ENCODE measurements around the gene PSENEN.
"Not testable (repeated sequence)": the region's sequence is repeated elsewhere in the genome, so short reads cannot be mapped to it uniquely, and the experiment has no call there.

The PSENEN gene

DNA sequence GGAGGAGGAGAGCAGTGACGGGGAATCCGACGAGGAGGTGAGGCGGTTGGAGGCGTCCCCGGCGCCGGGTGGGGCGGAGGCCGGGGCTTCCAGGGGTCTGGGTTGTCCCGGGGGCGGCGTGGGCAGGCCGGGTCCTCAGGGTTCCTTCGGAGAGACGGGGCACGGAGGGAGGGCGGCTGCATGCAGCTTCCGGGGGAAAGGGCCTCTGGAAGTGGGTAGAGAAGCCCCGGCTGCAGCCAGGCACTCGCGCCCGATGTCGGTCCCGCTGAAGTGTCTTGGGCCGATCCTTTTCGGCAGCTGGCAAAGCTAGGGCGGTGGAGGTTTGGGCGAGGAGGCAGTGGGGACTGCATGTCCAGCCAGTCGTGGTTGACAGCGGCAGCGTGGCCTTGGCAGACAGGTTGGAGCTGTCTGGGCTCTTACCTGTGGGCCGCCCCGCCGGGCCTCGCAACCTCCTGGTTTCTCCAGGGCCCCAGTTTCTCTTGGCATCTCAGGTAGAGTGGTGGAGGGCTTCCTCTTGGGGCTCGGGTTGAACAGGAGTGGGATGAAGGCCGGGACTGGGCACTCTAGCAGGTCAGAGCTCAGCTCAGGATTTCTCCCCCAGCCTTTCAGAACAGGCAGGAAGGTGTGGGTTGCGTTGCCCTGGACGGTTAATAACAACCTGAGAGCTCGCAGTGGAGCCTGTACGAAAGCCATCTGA is 27.0 kb upstream of the PSENEN start:
- peak in 1 of 2 donors; percentile 73 for DNase-seq (ENCODE audit: low read depth in 2 of 2)

DNA sequence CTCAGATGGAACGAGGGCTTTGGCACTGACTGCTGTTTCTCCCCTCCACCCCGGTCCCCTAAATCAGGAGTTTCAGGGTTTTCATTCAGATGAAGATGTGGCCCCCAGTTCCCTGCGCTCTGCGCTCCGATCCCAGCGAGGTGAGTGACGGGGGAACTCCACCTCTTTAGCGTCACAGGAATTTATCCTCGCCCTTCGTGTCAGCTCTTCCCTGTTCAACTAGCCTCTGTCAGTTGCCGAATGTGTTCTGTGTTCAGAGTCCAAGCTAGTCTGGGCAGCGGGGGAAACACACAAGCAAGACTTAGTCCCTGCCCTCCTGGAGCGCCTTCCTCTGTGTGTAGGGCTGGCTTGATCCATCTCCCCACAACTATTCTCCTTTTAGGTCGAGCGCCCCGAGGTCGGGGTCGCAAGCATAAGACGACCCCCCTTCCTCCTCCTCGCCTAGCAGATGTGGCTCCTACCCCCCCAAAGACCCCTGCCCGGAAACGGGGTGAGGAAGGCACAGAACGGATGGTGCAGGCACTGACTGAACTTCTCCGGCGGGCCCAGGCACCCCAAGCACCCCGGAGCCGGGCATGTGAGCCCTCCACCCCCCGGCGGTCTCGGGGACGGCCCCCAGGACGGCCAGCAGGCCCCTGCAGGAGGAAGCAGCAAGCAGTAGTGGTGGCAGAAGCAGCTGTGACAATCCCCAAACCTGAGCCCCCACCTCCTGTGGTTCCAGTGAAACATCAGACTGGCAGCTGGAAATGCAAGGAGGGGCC is 25.9 kb upstream of the PSENEN start:
- no peak for DNase-seq (ENCODE audit: low read depth in 2 of 2)

DNA sequence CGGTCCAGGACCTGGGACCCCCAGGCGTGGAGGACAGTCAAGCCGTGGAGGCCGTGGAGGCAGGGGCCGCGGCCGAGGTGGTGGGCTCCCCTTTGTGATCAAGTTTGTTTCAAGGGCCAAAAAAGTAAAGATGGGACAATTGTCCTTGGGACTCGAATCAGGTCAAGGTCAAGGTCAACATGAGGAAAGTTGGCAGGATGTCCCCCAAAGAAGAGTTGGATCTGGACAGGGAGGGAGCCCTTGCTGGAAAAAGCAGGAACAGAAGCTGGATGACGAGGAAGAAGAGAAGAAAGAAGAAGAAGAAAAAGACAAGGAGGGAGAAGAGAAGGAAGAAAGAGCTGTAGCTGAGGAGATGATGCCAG is 25.3 kb upstream of the PSENEN start:
- no peak for DNase-seq (ENCODE audit: low read depth in 2 of 2)

DNA sequence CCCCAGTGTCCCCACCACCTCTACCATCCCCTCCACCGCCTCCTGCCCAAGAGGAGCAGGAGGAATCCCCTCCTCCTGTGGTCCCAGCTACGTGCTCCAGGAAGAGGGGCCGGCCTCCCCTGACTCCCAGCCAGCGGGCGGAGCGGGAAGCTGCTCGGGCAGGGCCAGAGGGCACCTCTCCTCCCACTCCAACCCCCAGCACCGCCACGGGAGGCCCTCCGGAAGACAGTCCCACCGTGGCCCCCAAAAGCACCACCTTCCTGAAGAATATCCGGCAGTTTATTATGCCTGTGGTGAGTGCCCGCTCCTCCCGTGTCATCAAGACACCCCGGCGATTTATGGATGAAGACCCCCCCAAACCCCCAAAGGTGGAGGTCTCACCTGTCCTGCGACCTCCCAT is 24.8 kb upstream of the PSENEN start:
- no peak for DNase-seq (ENCODE audit: low read depth in 2 of 2)

DNA sequence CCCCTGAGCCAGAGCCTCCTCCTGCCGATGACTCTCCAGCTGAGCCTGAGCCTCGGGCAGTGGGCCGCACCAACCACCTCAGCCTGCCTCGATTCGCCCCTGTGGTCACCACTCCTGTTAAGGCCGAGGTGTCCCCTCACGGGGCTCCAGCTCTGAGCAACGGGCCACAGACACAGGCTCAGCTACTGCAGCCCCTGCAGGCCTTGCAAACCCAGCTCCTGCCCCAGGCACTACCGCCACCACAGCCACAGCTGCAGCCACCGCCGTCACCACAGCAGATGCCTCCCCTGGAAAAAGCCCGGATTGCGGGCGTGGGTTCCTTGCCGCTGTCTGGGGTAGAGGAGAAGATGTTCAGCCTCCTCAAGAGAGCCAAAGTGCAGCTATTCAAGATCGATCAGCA is 24.1 kb upstream of the PSENEN start:
- no peak for DNase-seq (ENCODE audit: low read depth in 2 of 2)

DNA sequence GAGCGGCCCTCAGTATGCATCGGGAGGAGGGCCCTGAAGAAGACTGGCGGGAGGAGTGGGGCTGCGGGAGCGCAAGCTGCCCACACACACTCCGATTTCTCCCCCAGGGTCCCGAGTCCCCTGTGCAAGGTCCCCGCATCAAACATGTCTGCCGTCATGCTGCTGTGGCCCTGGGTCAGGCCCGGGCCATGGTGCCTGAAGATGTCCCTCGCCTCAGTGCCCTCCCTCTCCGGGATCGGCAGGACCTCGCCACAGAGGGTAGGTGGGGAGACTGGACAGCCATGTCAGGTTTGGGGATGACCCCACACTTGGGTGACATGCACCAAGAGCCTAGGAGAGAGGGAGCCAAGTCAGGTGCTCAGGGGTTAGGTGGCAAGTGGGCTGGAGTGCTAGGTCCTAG is 23.0 kb upstream of the PSENEN start:
- no peak for DNase-seq (ENCODE audit: low read depth in 2 of 2)

DNA sequence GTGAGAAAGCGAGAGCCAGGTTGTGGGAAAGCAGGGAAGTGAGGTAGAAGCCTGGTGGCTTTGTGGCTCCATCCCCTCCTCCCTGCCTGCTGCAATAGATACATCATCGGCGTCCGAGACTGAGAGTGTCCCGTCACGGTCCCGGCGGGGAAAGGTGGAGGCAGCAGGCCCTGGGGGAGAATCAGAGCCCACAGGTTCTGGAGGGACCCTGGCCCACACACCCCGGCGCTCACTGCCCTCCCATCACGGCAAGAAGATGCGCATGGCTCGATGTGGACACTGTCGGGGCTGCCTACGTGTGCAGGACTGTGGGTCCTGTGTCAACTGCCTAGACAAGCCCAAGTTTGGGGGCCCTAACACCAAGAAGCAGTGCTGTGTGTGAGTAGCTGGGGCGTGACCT is 22.6 kb upstream of the PSENEN start:
- DNase-seq (ENCODE audit: low read depth in 2 of 2) = no peak

DNA sequence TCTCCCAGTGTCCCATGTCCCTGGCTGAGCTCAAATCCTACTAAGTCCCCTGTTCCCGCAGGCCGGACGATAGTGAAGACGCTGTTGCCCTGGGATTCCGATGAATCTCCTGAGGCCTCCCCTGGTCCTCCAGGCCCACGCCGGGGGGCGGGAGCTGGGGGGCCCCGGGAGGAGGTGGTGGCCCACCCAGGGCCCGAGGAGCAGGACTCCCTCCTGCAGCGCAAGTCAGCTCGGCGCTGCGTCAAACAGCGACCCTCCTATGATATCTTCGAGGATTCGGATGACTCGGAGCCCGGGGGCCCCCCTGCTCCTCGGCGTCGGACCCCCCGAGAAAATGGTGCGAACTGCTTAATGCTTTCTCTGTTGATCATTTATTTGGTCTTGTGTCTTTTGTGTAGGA is 21.8 kb upstream of the PSENEN start:
- no peak for DNase-seq (ENCODE audit: low read depth in 2 of 2)

DNA sequence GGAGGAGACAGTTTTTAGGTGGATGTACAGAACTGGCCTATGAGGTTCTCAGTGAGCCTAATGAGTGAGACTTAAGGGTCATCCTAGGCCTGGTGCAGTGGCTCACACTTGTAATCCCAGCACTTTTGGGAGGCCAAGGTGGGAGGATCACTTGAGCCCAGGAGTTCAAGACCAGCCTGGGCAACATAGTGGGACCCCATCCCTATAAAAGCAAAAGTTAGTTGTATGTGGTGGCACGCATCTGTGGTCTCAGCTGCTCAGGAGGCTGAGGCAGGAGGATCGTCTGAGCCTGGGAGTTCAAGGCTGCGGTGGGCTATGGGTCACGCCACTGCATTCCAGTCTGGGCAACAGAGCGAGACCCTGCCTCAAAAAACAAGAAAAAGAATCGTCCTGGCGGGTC is 21.3 kb upstream of the PSENEN start:
- DNase-seq (ENCODE audit: low read depth in 2 of 2) = not testable (repeated sequence)

DNA sequence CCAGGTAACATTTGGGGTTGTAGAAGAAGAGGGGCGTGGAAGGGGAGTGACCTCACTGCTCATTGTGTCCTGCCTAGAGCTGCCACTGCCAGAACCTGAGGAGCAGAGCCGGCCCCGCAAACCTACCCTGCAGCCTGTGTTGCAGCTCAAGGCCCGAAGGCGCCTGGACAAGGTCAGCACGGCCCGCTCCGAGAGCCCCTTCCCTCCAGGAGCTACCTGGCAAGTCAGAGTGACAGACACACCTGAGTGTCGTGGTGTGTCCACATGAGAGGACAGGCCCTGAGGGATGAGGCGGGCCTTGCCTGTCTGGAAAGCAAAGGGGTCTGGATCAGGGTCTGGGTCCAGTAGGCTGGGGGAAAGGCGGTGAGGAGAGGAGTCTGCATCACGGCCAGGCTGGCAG is 20.9 kb upstream of the PSENEN start:
- DNase-seq (ENCODE audit: low read depth in 2 of 2) = no peak

DNA sequence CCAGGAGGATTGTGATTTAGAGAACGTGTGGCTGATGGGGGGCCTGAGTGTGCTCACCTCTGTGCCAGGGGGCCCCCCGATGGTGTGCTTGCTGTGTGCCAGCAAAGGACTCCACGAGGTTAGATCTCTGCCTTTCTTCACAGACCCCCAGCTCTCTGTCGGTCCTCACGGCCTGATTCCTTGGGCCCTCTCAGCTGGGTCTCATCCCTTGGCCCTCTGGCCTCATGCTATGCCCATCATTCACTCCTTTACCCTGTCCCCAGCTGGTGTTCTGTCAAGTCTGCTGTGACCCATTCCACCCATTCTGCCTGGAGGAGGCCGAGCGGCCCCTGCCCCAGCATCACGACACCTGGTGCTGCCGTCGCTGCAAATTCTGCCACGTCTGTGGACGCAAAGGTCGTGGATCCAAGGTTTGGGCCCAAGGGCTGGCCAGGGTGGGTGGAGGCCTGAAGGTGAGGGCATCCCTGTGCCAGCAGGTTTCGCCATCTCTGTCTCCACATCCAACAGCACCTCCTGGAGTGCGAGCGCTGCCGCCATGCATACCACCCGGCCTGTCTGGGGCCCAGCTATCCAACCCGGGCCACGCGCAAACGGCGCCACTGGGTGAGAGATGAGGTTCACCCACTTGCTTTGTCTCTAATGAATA is 20.1 kb upstream of the PSENEN start:
- DNase-seq (ENCODE audit: low read depth in 2 of 2) = no peak

DNA sequence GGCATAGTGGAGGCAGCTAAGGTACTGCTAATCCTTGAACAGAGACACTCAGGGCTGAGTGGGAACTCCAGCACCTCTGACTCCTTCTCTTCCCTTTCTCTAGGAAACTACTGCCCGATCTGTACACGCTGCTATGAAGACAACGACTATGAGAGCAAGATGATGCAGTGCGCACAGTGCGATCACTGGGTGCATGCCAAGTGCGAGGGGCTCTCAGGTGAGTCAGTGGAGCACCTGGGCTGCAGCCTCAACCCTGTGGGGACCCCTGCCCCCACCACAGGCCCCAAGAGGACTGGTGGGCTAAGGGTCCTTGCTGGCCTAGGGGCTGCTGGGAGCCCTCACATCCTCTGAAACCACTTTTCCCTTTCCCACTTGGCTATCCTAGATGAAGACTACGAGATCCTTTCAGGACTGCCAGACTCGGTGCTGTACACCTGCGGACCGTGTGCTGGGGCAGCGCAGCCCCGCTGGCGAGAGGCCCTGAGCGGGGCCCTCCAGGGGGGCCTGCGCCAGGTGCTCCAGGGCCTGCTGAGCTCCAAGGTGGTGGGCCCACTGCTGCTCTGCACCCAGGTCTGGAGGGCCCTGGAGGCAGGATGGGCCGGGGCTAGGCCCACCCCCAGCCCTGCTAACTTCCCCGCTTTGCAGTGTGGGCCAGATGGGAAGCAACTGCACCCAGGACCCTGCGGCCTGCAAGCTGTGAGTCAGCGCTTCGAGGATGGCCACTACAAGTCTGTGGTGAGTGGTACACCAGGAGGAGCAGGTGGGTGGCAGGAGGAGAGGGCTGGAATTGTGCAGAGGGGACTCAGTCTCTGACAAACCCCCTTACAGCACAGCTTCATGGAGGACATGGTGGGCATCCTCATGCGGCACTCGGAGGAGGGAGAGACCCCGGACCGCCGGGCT is 18.1 kb upstream of the PSENEN start:
- no peak for DNase-seq (ENCODE audit: low read depth in 2 of 2)

DNA sequence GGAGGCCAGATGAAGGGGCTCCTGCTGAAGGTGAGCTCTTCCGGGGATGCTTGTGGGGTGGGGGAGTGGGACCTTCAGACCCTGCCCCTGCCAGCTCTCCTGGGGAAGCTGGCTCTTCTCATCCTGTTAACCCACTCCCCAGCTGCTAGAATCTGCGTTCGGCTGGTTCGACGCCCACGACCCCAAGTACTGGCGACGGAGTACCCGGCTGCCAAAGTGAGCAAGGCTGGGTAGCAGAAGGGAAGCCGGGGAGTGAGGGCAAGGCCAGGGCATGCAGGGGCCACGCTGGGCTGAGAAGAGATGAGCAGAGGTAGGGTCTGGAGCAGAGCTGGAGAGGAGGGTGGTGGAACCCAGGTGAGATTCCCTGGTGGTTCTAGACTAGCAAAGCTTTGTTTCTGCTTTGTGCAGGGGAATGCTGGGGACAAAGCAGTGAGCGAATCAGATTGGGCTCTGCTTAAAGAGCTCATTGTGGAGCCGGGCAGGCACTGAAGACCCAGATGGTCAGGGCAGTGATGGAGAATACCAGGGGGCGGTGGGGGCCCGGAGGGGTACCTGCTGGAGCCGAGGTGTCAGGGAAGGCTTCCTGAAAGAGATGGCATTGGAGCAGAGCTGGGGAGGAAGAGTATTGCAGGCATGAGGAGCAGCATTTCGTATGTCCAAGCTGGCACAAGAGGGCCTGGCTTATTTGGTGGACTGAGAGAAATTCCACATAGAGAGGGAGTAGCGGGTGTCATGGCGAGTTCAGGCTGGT is 17.3 kb upstream of the PSENEN start:
- DNase-seq (ENCODE audit: low read depth in 2 of 2) = no peak

DNA sequence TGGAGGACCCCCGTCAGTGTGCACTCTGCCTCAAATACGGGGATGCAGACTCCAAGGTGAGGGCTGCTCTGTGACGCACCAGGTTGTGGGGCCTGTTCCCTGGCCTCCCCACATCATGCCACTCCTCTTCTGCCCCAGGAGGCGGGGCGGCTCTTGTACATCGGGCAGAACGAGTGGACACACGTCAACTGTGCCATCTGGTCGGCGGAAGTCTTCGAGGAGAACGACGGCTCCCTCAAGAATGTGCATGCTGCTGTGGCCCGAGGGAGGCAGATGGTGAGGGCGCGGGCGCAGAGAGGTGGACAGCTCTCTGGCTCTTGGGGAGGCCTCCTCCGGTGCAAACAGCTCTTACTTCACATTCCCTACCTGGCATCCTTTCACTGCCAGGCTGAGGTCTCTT is 16.4 kb upstream of the PSENEN start:
- DNase-seq (ENCODE audit: low read depth in 2 of 2) = no peak

DNA sequence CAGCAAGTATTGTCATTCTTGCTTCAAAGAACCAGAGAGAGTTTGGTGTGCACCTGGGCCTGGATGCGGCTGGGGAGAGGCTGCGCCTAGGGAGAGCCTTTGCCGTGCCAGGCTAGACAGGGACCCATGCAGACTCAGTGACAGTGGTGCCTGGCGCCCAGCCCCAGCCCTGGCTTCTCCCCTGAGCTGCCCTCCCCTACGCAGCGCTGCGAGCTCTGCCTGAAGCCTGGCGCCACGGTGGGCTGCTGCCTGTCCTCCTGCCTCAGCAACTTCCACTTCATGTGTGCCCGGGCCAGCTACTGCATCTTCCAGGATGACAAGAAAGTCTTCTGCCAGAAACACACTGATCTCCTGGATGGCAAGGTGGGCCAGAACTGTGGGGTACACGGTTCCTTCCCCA is 15.7 kb upstream of the PSENEN start:
- DNase-seq (ENCODE audit: low read depth in 2 of 2) = no peak

DNA sequence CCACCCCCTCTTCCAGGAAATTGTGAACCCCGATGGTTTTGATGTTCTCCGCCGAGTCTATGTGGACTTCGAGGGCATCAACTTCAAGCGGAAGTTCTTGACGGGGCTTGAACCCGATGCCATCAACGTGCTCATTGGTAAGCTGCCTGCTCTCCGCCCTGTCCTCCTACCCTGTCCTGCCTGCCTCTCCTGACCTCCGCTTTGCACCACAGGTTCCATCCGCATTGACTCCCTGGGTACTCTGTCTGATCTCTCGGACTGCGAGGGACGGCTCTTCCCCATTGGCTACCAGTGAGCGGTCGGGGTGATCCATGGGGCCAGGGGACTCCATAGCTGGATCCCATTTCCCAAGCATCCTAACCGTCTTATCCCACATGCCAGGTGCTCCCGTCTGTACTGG is 15.1 kb upstream of the PSENEN start:
- DNase-seq (ENCODE audit: low read depth in 2 of 2) = no peak

DNA sequence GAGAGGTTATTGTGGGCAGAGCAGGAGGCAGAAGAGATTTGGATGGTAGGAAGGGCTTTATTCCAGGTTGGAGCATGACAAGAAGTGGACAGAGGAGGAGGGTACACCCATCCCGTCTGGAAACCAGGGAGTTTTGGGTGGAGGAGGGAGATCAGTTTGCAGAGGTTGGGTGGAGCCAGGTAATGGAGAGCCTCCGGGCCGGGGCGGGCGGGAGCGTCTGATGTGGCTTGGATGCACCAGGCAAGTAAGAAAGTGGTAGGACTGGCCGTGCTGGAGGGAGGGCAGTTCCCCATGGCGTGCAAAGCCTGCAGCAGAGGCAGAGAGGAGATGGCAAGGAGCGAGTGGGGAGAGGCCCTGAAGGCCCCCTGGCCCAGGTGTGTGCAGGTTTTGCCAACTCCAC is 14.1 kb upstream of the PSENEN start:
- no peak for DNase-seq (ENCODE audit: low read depth in 2 of 2)

DNA sequence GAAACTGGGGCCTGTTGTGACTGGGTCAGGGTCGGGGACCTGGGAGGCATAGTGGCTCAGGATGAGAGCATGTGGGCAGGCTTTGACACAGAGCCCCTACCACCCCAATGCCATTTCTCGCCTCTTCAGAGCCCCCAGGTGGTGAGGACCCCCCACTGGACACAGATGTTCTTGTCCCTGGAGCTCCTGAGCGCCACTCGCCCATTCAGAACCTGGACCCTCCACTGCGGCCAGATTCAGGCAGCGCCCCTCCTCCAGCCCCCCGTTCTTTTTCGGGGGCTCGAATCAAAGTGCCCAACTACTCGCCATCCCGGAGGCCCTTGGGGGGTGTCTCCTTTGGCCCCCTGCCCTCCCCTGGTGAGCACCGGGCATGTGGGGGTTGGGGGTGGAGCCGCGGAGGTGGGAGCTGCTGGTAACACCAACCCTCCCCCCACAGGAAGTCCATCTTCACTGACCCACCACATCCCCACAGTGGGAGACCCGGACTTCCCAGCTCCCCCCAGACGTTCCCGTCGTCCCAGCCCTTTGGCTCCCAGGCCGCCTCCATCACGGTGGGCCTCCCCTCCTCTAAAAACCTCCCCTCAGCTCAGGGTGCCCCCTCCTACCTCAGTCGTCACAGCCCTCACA is 13.6 kb upstream of the PSENEN start:
- DNase-seq (ENCODE audit: low read depth in 2 of 2) = no peak

DNA sequence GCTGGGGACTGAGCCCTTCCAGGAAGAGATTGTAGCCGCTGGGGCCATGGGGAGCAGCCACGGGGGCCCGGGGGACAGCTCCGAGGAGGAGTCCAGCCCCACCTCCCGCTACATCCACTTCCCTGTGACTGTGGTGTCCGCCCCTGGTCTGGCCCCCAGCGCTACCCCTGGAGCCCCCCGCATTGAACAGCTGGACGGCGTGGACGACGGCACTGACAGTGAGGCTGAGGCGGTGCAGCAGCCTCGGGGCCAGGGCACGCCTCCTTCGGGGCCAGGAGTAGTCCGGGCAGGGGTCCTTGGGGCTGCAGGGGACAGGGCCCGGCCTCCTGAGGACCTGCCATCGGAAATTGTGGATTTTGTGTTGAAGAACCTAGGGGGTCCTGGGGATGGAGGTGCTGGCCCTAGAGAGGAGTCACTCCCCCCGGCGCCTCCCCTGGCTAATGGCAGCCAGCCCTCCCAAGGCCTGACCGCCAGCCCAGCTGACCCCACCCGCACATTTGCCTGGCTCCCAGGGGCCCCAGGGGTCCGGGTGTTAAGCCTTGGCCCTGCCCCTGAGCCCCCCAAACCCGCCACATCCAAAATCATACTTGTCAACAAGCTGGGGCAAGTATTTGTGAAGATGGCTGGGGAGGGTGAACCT is 12.8 kb upstream of the PSENEN start:
- no peak for DNase-seq (ENCODE audit: low read depth in 2 of 2)

All from stimulated activated CD8-positive, alpha-beta memory T cell treated with anti-CD3 and anti-CD28 coated beads, Interleukin-7, amount 100 ng/mL, for 4 hours (primary cell).